Dermis microvascular lymphatic vessel endothelial cell (primary cell): Measurements from ENCODE around the gene HRH3. TPM values are rescaled to one million over a fixed set of nuclear protein-coding genes. Genes with fewer than 3 reads are reported as not detected.
A peak's percentile ranks its signal among the peaks of the same experiment; 100 is the strongest.

ENCODE experiments used
- DNase-seq, 2 donors: peaks; one replicate each; pipeline versions ENCODE4 v3.0.0 to v3.0.0-alpha.2; 2010; ENCODE audit warnings: low read depth in 2 of 2
- total RNA-seq: library from RNA; depleted of rRNA; stranded (reverse); fragments of >200 nt; gene quantifications from 2 replicates; pipeline ENCODE4 v1.2.1, GENCODE V29; 2014

The HRH3 gene
- total RNA-seq, 1 donor from 2014 or later, result not detected

GRCh38 chr20:62230696-62231095, 10.6 kb upstream of the HRH3 start:
- no peak for DNase-seq

DNA sequence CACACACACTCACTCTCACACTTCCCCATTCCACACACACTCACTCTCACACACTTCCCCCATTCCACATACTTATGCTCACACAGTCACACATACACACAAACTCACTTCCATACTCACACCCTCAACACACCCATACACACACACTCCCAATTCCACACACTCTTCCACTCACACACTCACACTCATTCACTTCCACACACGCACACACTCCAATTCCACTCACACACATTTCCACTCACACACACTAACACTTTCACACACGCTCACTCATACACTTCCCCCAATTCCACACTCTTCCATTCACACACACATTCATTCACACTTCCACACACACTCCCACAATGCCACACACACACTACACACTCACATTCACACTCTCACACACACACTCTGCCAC, 10.2 kb upstream of the HRH3 start:
- DNase-seq, result no peak

DNA sequence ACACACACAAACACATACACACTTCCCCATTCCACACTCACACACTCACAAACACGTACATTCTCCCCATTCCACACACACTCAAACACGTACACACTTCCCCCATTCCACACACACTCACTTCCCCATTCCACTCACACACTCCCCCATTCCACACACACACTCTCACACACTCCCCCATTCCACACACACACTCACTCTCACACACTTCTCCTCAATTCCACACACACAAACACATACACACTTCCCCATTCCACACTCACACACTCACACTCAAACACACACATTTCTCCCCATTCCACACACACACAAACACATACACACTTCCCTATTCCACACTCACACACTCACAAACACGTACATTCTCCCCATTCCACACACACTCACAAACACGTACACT, 9.6 kb upstream of the HRH3 start:
- DNase-seq, result no peak

GRCh38 chr20:62228982-62229545, 9.0 kb upstream of the HRH3 start:
- DNase-seq, result no peak

GRCh38 chr20:62227977-62228958, 8.2 kb upstream of the HRH3 start:
- no peak for DNase-seq

- DNase-seq, result no peak
Measured at GRCh38 chr20:62227591-62227976, 7.5 kb upstream of the HRH3 start.

- DNase-seq, result no peak
Measured at GRCh38 chr20:62226707-62227590, 6.9 kb upstream of the HRH3 start.

- DNase-seq, result no peak
Measured at GRCh38 chr20:62225820-62226635, 6.0 kb upstream of the HRH3 start.

DNA sequence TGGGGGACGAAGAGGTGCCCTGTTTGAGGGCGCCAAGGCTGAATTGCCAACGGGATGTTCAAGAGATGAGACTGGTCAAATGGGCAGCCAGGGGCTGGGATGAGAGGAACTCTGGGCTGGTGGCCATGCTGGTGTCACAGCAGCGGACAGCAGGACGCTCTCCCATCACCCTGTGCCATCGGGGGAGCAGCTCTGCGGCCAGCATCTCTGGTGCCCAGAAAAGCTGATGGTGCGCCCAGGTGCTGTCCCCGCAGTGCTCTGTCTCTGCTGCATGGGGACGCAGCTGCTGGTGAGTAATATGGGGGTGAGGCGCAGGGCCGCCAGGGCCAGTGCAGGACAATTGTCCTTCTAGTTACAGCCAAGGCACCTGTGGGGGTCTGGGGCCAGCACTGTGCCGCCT, 4.9 kb upstream of the HRH3 start:
- DNase-seq, result no peak

GRCh38 chr20:62224113-62224855, 4.2 kb upstream of the HRH3 start:
- DNase-seq, result no peak

GRCh38 chr20:62223571-62223970, 3.5 kb upstream of the HRH3 start:
- DNase-seq, result no peak

- DNase-seq, result no peak
Measured at GRCh38 chr20:62222972-62223371, 2.9 kb upstream of the HRH3 start.

- no peak for DNase-seq
Measured at GRCh38 chr20:62222266-62222850, 2.3 kb upstream of the HRH3 start.

GRCh38 chr20:62220666-62221568, 839 bp upstream of the HRH3 start:
- no peak for DNase-seq

GRCh38 chr20:62219101-62219991, 732 bp downstream of the HRH3 start:
- peak in 1 of 2 donors; percentile 20 for DNase-seq

- no peak for DNase-seq
Measured at GRCh38 chr20:62217913-62218773, 1.9 kb downstream of the HRH3 start.
